Islet of Langerhans (tissue), 1 donor: ENCODE measurements around the gene ZNHIT3.
"Not testable (repeated sequence)": the region's sequence is repeated elsewhere in the genome, so short reads cannot be mapped to it uniquely, and the experiment has no call there.

ENCODE experiments used
- FAIRE-seq: peaks from one replicate; lab custom pipeline; 2011; peaks lifted over from hg19 to GRCh38; lab: Jason Lieb, UNC

ZNHIT3 gene

DNA sequence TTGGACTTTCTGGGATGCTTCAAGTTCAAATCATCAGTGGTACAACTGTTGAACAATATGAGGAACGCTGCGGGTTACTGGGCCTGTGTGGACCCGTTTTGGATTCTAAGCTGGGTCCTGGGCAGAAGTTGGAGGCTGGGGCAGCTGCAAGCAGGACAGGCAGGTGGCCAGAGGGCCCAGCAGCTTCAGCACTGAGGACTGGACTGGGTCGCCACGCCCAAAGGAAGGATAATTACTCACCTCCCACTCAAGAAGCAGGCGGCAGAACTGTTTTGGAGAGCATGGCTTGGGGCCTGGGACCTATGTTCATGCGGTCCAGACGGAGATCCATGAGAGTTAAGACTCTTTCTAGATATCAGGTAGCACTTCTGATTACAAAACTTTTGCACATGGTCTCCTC lies 1.5 kb upstream of the ZNHIT3 start:
- no peak for FAIRE-seq

DNA sequence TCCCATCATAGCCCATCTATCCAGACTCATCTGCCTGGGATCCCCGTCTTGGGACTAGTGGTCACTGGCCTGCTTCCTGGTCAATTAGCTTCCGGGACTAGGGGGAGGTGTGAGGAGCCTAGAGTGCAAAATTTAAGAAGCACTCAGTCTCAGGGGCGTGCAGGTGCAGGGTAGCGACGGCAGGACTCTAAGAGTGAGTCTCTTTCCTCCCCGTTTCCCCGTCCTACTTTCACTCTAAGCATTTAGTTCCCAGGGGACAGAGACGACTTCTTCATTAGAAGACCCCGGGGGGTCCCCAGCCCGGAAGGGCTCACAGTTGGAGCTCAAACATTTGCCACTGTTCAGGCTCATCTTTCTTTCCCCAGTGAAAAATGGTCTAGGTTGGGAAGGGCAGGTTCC lies 677 bp upstream of the ZNHIT3 start:
- no peak for FAIRE-seq

DNA sequence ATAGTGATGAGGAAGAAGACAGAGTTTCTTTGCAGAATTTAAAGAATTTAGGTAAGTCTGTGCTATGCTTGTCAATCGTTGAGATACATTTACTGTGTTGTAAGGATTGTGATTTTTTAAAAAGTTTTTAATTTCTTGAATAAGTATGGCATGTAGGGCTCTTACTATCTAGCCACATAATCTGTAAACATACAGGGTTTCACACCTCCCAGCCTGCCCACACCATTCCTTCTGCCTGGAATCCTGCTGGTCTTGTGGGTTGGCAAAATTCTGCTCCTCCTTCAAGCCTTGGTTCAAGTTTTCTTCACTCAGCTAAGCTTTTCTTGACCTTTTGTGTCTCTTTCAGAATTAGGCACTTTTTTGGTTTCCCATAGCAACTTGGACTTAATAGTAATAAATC lies 7.5 kb downstream of the ZNHIT3 start:
- no peak for FAIRE-seq

DNA sequence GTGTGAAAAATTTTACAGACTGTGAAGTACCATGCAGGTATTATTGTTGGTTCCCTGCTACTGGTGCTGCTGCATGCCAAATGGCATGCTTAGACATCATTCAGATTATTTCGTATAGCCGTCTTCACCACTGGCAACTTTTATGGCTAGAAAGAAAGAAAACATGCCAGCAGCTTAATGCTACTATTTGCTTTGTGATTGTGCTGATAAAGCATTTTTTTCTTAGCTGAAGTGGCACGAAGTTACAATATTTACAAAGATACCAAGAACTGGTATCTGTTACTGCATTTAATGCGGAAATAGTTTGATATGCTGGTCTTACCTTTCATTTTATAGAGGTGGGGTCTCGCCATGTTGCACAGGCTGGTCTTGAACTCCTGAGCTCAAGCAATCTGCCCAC lies 8.2 kb downstream of the ZNHIT3 start:
- no peak for FAIRE-seq

DNA sequence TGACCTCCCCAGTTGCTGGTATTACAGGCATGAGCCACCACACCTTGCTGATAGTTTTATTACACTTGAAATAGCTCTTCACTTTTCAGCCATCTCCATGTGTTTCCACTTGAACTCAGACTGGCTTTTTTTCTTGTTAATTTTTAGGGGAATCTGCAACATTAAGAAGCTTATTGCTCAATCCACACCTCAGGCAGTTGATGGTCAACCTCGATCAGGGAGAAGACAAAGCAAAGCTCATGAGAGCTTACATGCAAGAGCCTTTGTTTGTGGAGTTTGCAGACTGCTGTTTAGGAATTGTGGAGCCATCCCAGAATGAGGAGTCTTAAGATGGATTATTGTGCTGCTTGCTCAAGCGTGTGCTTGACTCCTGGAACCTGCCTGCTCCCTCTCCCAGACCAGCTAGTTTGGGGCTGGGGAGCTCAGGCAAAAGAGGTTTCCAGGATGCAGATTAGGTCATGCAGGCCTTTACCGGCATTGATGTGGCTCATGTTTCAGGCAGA lies 8.6 kb downstream of the ZNHIT3 start:
- FAIRE-seq, result no peak

DNA sequence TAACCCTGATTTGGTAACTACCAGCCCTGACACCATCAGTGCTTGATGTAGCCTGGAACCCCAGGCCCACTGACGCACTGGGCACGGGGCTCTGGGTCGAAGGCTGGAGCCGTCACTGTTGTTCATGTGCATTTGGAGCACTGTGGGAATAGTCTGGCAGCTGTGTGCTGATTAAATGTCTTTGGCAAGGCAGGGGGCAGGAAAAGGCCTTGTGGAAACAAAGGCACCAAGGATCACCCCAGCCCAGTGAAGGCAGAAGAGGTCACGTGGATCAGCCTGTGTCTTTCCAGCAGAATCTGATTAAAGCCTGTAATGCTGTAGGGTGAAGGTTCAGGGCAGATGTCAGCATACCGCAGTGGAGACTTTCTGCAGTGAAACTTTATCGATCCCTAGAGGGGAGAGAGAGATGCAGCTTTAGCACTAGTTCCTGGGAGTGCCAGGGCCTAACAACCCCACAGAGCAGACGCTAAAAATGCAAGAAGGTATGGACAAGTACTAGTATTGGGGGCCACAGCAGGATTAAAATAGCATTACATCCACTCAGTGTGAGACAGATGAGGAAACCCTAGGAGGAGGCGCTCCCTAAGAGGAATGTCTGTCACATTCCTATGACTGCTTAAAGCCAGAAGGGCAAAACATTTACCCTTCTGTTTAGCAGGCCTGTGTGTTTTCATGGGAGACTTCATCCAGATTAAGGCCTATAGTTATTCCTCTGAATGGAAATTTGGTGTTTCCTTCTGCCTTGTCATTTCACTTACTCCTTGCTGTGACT lies 9.7 kb downstream of the ZNHIT3 start:
- FAIRE-seq, result no peak

DNA sequence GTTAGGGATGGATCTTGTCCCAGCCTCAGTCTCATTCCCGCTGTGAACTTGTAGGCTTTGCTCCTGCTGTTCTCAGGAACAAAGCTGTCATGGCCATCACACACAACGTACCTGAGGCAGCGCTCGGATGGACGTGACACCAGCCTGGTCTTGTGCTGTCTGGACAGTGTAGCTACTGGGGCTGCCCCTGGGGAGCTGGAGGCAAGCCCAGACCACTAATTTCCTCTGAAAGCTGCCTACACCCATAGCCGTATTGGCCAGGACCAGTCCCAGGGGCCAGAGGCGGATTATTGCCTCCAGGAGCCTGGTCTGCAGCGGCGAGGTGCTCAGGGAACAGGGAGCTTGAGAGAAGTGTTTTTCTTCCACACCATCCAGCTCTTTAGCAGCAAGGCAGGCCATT lies 11.7 kb downstream of the ZNHIT3 start:
- no peak for FAIRE-seq

DNA sequence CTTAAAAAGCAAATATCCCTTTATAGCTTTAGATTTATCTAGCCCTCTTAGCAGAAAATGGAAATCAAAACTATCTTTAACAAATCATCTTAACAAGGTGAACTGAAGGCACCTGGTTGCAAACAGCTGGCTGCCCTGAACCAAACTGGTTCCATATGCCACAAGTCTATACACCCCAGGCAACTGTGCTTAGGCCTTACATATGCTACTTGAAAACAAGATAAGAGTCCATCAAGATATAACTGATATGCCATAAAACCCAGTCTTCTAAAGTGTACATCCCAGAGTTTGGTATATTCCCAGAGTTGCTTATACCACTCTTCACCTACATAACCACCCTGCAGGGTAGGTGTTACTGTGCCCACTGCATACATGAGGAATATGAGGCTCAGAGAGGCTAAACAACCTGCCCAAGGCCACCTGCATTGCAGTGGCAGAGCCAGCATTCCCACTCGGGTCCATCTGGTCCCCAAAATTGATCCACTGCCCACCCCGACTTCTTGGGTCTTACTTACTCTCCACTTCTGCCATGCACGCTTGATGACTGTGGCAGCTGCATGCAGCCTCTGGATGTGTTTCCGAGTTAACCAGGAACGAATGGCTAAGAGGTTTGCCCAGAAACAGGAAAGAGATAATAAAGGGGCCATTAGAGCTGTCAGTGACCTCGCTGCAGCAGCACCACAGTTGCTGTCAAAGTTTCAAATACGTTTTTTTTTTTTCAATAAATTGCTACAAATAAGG lies 12.2 kb downstream of the ZNHIT3 start:
- FAIRE-seq, result no peak

DNA sequence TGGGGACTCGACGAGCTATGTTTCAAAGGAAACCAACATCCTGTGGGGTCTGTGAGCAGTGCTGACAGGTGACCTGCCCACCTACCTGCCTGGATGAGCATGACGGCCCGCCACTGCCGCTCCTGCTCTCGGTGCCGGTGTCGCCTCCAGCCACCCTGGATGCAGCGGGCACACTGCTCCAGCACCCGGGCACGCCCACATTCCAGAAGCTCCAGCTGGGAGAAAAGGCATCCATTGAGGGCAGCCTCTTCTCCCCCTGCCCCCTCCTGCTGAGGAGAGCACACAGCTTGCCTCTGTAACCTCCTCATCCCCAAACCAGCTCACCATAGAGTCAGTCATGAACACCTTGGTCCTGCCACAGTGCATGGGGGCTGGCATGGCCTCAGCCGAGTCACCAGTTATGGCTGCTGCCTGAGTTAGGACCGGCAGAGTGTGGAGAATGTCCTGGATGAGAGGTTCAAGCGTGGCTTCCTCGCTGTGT lies 14.3 kb downstream of the ZNHIT3 start:
- no peak for FAIRE-seq

DNA sequence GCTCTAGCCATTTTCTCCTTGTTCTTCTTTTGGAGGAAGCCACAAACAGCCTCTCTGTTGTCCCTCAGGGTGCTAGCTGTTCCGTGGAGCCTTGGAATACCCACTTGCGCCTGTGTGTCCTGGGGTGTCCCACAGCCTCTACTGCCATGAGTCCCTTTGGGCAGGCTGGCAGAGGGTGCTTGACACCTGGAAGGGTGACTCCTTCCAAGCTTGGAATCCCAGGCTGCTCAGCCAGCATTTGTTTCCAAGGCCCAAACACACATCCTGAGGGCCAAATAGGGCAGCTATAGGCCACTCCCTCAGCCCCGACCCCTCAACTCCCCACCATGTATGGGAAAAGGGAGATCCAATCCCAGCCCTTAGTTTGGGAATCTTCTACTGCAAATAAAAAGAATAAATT lies 14.9 kb downstream of the ZNHIT3 start:
- no peak for FAIRE-seq

DNA sequence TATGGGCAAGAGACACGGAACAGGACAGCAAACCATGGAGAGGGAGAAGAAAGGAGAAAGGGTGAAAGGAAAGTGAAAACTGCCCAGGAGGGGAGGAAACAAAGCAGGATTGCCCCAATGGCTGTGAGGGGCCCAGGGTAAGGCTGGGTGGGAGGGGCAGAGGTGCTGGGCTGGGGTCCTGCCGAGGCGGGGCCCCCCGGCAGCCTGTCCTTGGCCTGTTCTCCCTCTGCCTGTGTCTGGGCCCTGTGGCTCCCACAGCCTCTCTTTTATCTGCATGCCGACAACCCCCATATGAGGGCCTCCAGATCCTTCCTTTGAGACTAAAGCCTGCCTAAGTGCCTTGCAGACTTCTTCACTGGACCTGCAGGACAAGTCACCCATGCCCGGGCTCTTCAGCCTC lies 15.5 kb downstream of the ZNHIT3 start:
- FAIRE-seq, result no peak

DNA sequence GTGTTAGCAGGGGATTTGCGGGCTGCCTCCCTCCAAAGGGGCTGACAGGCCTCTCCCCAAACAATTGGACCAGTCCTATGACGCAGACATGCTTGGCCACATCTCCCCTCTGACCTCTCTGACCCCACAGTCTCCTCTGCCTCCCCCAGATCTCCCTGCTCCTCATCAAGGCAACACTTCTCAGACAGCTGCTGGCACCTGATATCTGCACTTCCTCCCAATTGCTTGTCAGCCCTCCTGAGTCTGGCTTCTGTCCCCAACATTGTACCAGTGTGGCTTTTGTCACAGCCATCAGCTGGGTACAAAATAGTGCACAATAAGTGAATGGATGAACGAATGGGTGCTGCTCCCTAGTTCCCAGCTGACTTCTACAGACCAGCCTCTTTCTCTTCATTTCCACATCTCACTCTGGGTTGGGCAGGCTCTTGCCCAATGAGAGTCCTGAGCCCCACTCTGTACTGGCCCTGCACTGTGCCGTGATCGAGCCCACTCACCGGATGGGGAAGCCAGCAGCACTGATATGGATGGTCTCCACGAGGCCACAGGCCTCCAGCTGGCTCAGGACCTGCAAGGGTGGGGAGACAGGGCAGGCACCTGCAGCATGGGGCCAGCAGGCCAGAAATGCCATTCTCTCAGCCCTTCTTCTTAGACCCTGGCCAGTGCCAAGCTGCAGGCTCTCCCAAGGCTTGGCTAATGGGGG lies 17.1 kb downstream of the ZNHIT3 start:
- no peak for FAIRE-seq

DNA sequence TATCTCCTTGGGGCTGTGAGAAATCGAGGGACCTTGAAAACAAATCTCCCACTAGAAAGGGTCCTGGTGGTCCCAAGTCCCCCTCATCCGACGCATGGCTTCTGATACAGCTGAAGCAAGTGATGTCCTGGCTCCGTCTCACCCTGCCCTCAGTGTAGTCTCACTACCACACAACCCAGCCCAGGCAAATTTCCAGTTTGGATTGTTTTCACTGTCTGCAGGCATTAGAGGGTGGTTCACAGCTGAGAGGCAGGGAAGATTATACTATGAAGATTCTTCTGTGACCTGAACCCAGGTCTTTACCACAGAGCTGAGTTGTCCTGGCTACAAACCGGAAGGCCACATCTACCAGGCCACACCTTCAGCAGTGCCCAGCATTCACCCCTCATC lies 17.7 kb downstream of the ZNHIT3 start:
- no peak for FAIRE-seq

DNA sequence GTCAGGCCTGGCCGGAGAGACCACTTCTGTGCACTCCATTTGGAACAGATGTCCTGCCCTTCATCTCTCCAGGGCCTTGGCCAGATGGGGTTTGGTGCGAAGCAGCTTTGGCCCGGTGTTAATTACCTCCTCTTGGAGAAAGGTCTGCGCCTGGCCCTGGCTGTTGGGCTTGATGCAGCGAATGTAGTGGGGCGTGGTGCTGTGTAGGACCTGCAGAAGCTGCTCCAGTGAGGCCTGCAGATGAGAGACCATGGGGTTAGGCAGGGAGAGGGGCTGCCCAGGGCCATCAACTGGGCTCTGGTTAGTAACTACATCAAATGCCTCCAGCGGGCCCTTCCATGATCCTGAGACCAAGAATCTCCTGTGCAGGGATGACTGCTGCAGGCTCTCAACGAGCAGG lies 18.7 kb downstream of the ZNHIT3 start:
- FAIRE-seq, result no peak

DNA sequence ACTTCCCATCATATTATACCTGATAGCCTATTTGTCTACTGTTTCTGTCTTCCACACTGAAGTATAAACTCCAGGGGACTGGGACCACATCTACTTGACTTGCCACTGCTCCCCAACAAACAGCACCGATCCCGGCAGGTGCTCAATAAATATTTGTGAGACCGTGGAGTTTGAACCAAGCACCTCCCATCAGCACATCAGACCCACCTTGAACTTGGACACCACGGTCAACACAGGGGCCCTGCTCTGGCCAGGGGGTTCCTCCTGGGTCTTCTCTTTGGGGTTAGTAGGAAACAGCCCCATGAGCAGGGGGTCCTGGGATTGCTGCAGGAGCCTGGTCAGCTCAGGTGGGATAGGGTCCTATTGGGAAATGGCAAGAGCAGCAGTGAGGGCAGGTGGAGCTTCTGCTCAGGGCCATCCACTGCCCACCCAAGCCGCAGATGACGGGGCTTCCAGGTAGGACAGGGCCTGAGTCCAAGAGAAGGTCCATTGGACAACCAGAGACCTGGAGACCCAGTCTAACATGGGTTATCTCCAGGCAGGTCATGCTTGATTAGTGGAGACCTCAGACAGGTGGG lies 19.9 kb downstream of the ZNHIT3 start:
- no peak for FAIRE-seq

DNA sequence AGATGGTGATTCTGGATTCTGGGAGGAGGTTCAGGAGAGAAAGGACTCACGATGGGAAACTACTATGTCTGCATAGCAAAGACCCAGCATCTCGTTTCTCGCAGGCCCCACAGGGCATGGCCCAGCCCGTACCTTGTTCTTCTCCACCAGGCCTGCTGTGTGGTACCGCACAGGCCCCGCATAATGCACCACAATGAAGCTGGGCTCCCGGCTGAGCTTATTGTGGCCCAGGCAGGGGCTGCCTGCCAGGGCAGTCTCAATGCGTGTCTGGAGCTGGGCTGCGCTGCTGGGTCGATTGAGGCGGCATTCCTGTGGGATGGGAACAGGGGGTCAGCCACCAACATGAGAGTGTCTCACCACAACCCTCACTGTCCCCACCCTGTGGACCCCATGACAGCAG lies 20.4 kb downstream of the ZNHIT3 start:
- FAIRE-seq, result no peak

DNA sequence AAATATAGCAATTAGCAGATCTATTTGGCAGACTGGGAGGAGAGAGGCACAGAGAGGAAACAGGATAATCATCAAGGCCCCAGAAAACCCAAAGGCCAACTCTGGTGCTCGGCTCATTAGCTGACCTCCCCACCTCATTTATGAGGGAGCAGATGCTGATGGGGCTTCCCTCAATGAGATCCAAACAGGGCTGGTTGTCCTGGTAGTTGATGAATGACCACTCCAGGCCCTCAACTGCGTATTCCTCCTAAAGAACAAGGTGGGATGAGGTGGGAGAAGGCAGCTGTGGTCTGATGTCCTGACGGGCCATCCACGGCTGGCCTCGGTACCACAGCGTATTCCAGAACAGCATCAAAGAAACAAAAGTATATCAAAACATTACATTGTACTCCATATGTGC lies 20.8 kb downstream of the ZNHIT3 start:
- FAIRE-seq, result no peak

DNA sequence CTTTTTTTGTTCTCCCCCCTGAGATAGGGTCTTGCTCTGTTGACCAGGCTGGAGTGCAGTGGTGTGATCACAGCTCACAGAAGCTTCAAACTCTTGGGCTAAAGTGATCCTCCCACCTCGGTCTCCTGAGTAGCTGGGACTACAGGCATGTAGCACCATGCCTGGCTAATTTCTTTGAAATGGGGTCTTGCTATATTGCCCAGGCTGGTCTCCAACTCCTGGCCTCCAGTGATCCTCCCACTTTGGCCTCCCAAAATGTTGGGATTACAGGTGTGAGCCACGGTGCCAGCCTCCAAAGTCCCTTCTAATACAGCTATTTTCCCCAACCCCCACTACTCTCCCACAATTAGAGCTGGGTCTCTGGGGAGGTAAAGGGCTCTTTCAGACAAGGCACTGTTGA lies 22.0 kb downstream of the ZNHIT3 start:
- FAIRE-seq, result not testable (repeated sequence)

DNA sequence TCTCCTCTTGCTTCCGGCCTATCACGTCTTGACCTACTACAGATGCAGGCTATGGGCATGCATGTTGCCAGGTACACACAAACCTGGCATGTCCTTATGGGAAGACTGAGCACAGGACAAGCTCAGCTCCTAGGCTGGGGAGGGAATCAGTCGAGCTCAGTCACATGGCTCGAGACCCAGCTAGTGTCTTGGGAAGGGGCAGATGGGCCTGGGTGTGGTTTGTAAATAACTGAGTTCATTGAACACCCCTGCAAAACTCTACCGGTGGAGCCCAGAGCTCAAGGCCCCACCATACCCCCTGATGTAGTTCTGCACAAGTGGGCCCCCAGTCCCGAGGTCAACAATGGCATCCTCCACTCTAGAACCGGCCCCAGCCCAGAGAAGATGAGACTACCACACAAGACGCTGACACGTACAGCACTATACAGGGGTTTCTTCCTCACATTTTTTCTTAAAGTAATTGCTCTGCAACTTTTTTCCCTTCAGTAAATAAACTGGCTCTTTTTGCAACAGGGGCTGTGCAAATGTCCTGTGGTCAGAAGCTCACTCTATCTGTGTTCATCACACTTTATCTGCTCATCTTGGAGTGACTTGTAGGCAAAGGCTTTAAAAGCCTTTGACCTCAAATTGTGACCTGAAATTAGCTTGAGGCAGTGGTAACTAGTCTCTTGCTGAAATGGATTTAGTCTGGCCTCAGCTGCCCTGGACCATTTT lies 22.9 kb downstream of the ZNHIT3 start:
- FAIRE-seq, result no peak

DNA sequence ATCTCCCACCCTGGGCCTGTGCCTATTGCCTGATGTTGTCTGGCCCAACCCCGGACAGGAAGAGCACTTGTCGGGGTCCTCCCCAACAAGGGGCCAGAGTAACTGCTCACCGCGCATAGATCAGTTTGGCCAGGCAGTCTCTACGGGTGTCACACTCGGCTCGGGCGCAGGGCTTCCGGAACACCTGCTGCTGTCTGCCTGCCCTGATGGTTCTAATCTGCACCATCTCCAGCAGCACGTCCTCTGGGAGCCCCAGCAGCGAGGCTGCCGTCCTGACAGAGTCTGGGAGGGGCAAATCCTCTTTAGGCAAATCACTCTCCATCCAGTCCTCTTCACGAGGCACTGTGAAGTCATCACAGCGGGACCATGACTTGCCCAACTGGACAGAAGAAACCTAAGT lies 24.2 kb downstream of the ZNHIT3 start:
- FAIRE-seq, result no peak

DNA sequence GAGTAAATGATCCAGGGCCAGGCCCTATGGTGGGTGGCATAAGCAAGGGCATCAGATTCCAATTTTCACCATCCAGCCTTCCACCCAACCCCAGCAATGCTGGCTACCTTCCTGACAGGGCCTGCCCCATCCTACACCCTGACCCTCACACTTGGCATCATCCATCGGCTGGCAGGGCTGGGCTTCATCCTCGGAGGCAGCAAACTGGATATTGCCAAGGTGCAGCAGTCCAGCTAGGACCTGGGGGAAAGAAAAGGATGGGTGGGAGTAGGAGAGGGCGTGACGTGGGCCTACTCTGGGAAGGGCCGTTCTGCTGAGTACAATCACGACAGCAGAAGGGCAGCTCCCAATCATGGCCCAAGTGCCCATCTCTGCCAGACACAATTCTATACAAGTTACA lies 24.7 kb downstream of the ZNHIT3 start:
- FAIRE-seq, result no peak

DNA sequence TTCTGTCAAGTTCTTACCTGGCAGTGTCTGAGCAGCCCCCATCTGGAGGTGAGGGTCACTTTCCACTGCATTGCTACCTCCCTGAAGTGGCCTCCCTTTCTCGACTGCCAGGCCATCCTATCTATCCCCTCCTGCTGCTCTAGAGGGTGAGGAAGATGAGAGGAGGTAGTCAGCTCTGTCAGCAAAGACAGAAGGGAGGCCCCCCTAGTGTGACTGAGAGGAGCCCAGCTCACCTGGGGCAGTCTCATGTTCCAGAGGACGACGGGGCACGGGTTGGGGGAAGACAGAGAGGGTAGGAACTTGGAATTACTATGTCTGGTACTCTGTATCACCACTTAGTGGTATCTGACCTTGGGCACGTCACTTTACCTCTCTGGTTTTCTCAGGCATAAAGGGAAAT lies 26.2 kb downstream of the ZNHIT3 start:
- FAIRE-seq, result no peak
